Measurements from ENCODE around the gene ING3. TPM values are rescaled to one million over a fixed set of nuclear protein-coding genes. Genes with fewer than 3 reads are reported as not detected.

The ING3 gene
- total and polyA plus RNA-seq, 9 of the 15 experiments (the other 6 are each of a cell fraction or from before 2014, with no cell fraction given) = 22.8 to 233 (median 50.4) TPM

GRCh38 chr7:120993553-120994191 is 43.1 kb downstream of the ING3 start (continued):
- TF ChIP-seq IRF9 (tag; IDR thresholded peaks at IDR 0.05) = no peak
- no peak for TF ChIP-seq NCOR1 (IDR thresholded peaks at IDR 0.05)
- TF ChIP-seq ZBTB17 (CRISPR knock-in tag; IDR thresholded peaks at IDR 0.05) = no peak
- TF ChIP-seq ZNF696 (CRISPR knock-in tag; conservative IDR thresholded peaks at IDR 0.05) = no peak
- no peak for TF ChIP-seq SNAPC5 (CRISPR knock-in tag; IDR thresholded peaks at IDR 0.05)
- no peak for TF ChIP-seq TOE1 (IDR thresholded peaks at IDR 0.05; ENCODE audit: borderline replicate concordance)
- TF ChIP-seq TOE1 (CRISPR knock-in tag; IDR thresholded peaks at IDR 0.05; ENCODE audit: borderline replicate concordance, low read depth) = no peak
